ENCODE results near the gene TOR4A. TPM values are rescaled to one million over a fixed set of nuclear protein-coding genes. Genes with fewer than 3 reads are reported as not detected.
"Not testable (repeated sequence)": the region's sequence is repeated elsewhere in the genome, so short reads cannot be mapped to it uniquely, and the experiment has no call there.

The TOR4A gene
- polyA plus RNA-seq, 3 donors: 2.1 to 5.8 (median 5.5) TPM

GRCh38 chr9:137236936-137237421, 40.5 kb upstream of the TOR4A start:
- no peak overlapping the region for H3K27ac ChIP-seq (ENCODE audit: low read depth, low read length)
- 31 to 37% (median 37%) methylated on average over 11 of the region's 11 CpGs for WGBS, 3 donors

GRCh38 chr9:137237759-137238726, 39.5 kb upstream of the TOR4A start:
- 60 to 81% (median 80%) methylated on average over 13 of the region's 13 CpGs for WGBS, 3 donors
- no peak overlapping the region for H3K27ac ChIP-seq (ENCODE audit: low read depth, low read length)

GRCh38 chr9:137239541-137240200, 37.9 kb upstream of the TOR4A start:
- H3K27ac ChIP-seq (ENCODE audit: low read depth, low read length): not testable (repeated sequence)
- 42 to 52% (median 48%) methylated on average over 23 to 27 of the region's 27 CpGs for WGBS, 3 donors

GRCh38 chr9:137240318-137240840, 37.1 kb upstream of the TOR4A start:
- 0 to 1% (median 0%) methylated on average over 53 to 58 of the region's 58 CpGs for WGBS, 3 donors
- H3K27ac ChIP-seq (ENCODE audit: low read depth, low read length): peak overlapping the region; percentile 5

GRCh38 chr9:137240841-137241489, 36.6 kb upstream of the TOR4A start, which contains the start of gene TUBB4B:
Gene TUBB4B, plus strand, starts transcription at chr9:137241287. Its CDS starts 74 bp downstream, at chr9:137241361.
- 0 to 1% (median 1%) methylated on average over 54 to 67 of the region's 67 CpGs for WGBS, 3 donors
- peak within 1 kb of the TSS; percentile 52 for H3K27ac ChIP-seq (ENCODE audit: low read depth, low read length)

- H3K27ac ChIP-seq (ENCODE audit: low read depth, low read length): peak overlapping the region; percentile 52
- 1 to 2% (median 2%) methylated on average over 47 to 81 of the region's 83 CpGs for WGBS, 3 donors
Observed at GRCh38 chr9:137241490-137242268, 35.8 kb upstream of the TOR4A start.

- peak overlapping the region; percentile 52 for H3K27ac ChIP-seq (ENCODE audit: low read depth, low read length)
- 43 to 83% (median 73%) methylated on average over 36 of the region's 36 CpGs for WGBS, 3 donors
Observed at GRCh38 chr9:137242269-137243203, 35.0 kb upstream of the TOR4A start.

- not testable (repeated sequence) for H3K27ac ChIP-seq (ENCODE audit: low read depth, low read length)
- whole genome bisulfite sequencing, 3 donors: 66 to 94% (median 91%) methylated on average over 15 to 18 of the region's 18 CpGs
Observed at GRCh38 chr9:137243266-137243625, 34.3 kb upstream of the TOR4A start.

- WGBS, 3 donors: 56 to 71% (median 68%) methylated on average over 15 of the region's 15 CpGs
- H3K27ac ChIP-seq (ENCODE audit: low read depth, low read length): no peak overlapping the region
Observed at GRCh38 chr9:137243626-137244485, 33.7 kb upstream of the TOR4A start.

- no peak overlapping the region for H3K27ac ChIP-seq (ENCODE audit: low read depth, low read length)
Observed at GRCh38 chr9:137244486-137245449, 32.8 kb upstream of the TOR4A start.

GRCh38 chr9:137245450-137246421, 31.8 kb upstream of the TOR4A start:
- WGBS, 3 donors: 88 to 92% (median 92%) methylated on average over 23 to 25 of the region's 25 CpGs
- no peak overlapping the region for H3K27ac ChIP-seq (ENCODE audit: low read depth, low read length)

More at GRCh38 chr9:137244486-137245449, 32.8 kb upstream of the TOR4A start:
- WGBS, 3 donors: 66 to 68% (median 67%) methylated on average over 33 to 36 of the region's 36 CpGs

GRCh38 chr9:137247135-137247915, 30.2 kb upstream of the TOR4A start:
- no peak overlapping the region for H3K27ac ChIP-seq (ENCODE audit: low read depth, low read length)
- WGBS, 3 donors: 75 to 84% (median 77%) methylated on average over 20 of the region's 20 CpGs

- no peak overlapping the region for H3K27ac ChIP-seq (ENCODE audit: low read depth, low read length)
- 83 to 93% (median 88%) methylated on average over 6 of the region's 6 CpGs for WGBS, 3 donors
Observed at GRCh38 chr9:137247916-137248175, 29.7 kb upstream of the TOR4A start.

All from adipose tissue (tissue), 3 donors.